H9 (cell line): ENCODE data around the gene GPR35. TPM values are rescaled to one million over a fixed set of nuclear protein-coding genes. Genes with fewer than 3 reads are reported as not detected.

Experiments
- DNase-seq: peaks from one replicate; pipeline ENCODE4 v3.0.0-alpha.2; 2017
- H2AFZ ChIP-seq: one replicate; pipeline ENCODE4 v1.6.1; 2013; ENCODE audit warnings: mild to moderate bottlenecking, low read length, control low read depth, moderate library complexity
- H2AK5ac ChIP-seq: 2 replicates; pipeline ENCODE4 v1.6.1; 2013; ENCODE audit warnings: low read length, control low read depth, mixed read lengths; ENCODE audit not compliant: insufficient read length
- H2BK120ac ChIP-seq: one replicate; pipeline ENCODE4 v1.6.1; 2013; ENCODE audit warnings: low read depth, mild to moderate bottlenecking, low read length, control low read depth, inconsistent platforms; ENCODE audit not compliant: poor library complexity, severe bottlenecking
- H2BK12ac ChIP-seq: 2 replicates; pipeline ENCODE4 v1.6.1; 2013; ENCODE audit warnings: low read length, control low read depth, mixed read lengths, low read depth; ENCODE audit not compliant: insufficient read length
- H2BK15ac ChIP-seq: 2 replicates; pipeline ENCODE4 v1.6.1; 2013; ENCODE audit warnings: low read depth, low read length, control low read depth
- H2BK20ac ChIP-seq: one replicate; pipeline ENCODE4 v1.6.1; 2013; ENCODE audit warnings: low read depth, mild to moderate bottlenecking, low read length, control low read depth, inconsistent platforms; ENCODE audit not compliant: poor library complexity, severe bottlenecking
- H2BK5ac ChIP-seq: 2 replicates; pipeline ENCODE4 v1.6.1; 2013; ENCODE audit warnings: low read length, control low read depth, mixed read lengths; ENCODE audit not compliant: insufficient read length
- H3K14ac ChIP-seq: 2 replicates; pipeline ENCODE4 v1.6.1; 2013; ENCODE audit warnings: low read length, control low read depth; ENCODE audit not compliant: insufficient read depth
- H3K18ac ChIP-seq: 2 replicates; pipeline ENCODE4 v1.6.1; 2013; ENCODE audit warnings: low read depth, mild to moderate bottlenecking, mixed read lengths, low read length, control low read depth; ENCODE audit not compliant: insufficient read length
- H3K23ac ChIP-seq: 2 replicates; pipeline ENCODE4 v1.6.1; 2013; ENCODE audit warnings: low read length, control low read depth, mixed read lengths, low read depth; ENCODE audit not compliant: insufficient read length
- H3K23me2 ChIP-seq: 2 replicates; pipeline ENCODE4 v1.6.1; 2013; ENCODE audit warnings: low read depth, mild to moderate bottlenecking, mixed read lengths, low read length, control low read depth; ENCODE audit not compliant: insufficient read length, poor library complexity, severe bottlenecking
- H3K27ac ChIP-seq: 2 replicates; pipeline ENCODE4 v1.5.1; 2013; ENCODE audit warnings: low read length, control low read depth, mixed read lengths, low read depth; ENCODE audit not compliant: insufficient read length
- H3K27me3 ChIP-seq: 2 replicates; pipeline ENCODE4 v1.6.1; 2013; ENCODE audit warnings: low read length, control low read depth, inconsistent platforms; ENCODE audit not compliant: insufficient read depth
- H3K4ac ChIP-seq: 2 replicates; pipeline ENCODE4 v1.6.1; 2013; ENCODE audit warnings: low read depth, mild to moderate bottlenecking, control low read depth, inconsistent platforms, low read length, moderate library complexity
- H3K4me1 ChIP-seq: 2 replicates; pipeline ENCODE4 v1.6.1; 2013; ENCODE audit warnings: low read length, control low read depth, inconsistent platforms; ENCODE audit not compliant: insufficient read depth
- H3K4me2 ChIP-seq: 2 replicates; pipeline ENCODE4 v1.6.1; 2013; ENCODE audit warnings: low read length, control low read depth, mixed read lengths; ENCODE audit not compliant: insufficient read length, insufficient read depth
- H3K56ac ChIP-seq: 2 replicates; pipeline ENCODE4 v1.6.1; 2013; ENCODE audit warnings: low read depth, mild to moderate bottlenecking, mixed read lengths, low read length, control low read depth; ENCODE audit not compliant: insufficient read length
- H3K79me1 ChIP-seq: 2 replicates; pipeline ENCODE4 v1.6.1; 2013; ENCODE audit warnings: low read depth, mild to moderate bottlenecking, moderate library complexity, low read length, control low read depth, inconsistent platforms; ENCODE audit not compliant: insufficient read depth, poor library complexity, severe bottlenecking
- H3K79me2 ChIP-seq: 2 replicates; pipeline ENCODE4 v1.6.1; 2013; ENCODE audit warnings: low read length, control low read depth, inconsistent platforms; ENCODE audit not compliant: insufficient read depth
- H3K9ac ChIP-seq: 2 replicates; pipeline ENCODE4 v1.6.1; 2013; ENCODE audit warnings: low read length, control low read depth, mixed read lengths; ENCODE audit not compliant: insufficient read length; ENCODE audit errors: extremely low read depth
- H3K9me3 ChIP-seq: one replicate; pipeline ENCODE4 v1.6.1; 2013; ENCODE audit warnings: low read depth, low read length, inconsistent platforms; ENCODE audit not compliant: control insufficient read depth
- H3T11ph ChIP-seq: one replicate; pipeline ENCODE4 v1.6.1; 2013; ENCODE audit warnings: mild to moderate bottlenecking, low read length, control low read depth, inconsistent platforms
- H4K20me1 ChIP-seq: one replicate; pipeline ENCODE4 v1.6.1; 2013; ENCODE audit not compliant: control insufficient read depth, insufficient read length, insufficient read depth
- H4K5ac ChIP-seq: 2 replicates; pipeline ENCODE4 v1.6.1; 2013; ENCODE audit warnings: low read depth, mild to moderate bottlenecking, mixed read lengths, low read length, control low read depth; ENCODE audit not compliant: insufficient read length
- H4K8ac ChIP-seq: replicated peaks from 2 replicates; pipeline ENCODE4 v1.6.1; 2013; ENCODE audit warnings: low read length, control low read depth, mixed read lengths, low read depth; ENCODE audit not compliant: insufficient read length
- H4K91ac ChIP-seq: 2 replicates; pipeline ENCODE4 v1.6.1; 2013; ENCODE audit warnings: low read depth, mild to moderate bottlenecking, moderate library complexity, mixed read lengths, low read length, control low read depth; ENCODE audit not compliant: insufficient read length
- H3K27ac Mint-ChIP-seq, 3 experiments: 2 replicates in 2 of 3; 3 replicates in 1 of 3; pipeline ENCODE4 v1.8.0; 2020 to 2021; ENCODE audit warnings: mixed read lengths in 3 of 3, mild to moderate bottlenecking in 1 of 3, moderate library complexity in 1 of 3
- H3K27me3 Mint-ChIP-seq: 2 replicates; pipeline ENCODE4 v1.8.0; 2021; ENCODE audit warnings: low read depth, mild to moderate bottlenecking, moderate library complexity, mixed read lengths
- H3K36me3 Mint-ChIP-seq, 3 experiments: 2 replicates in 2 of 3; 3 replicates in 1 of 3; pipeline ENCODE4 v1.8.0; 2020 to 2021; ENCODE audit warnings: low read depth in 3 of 3, mixed read lengths in 3 of 3; ENCODE audit not compliant: insufficient read depth in 1 of 3
- H3K4me1 Mint-ChIP-seq, 2 experiments: 2 replicates each; pipeline ENCODE4 v1.8.0; 2020; ENCODE audit warnings: mixed read lengths in 2 of 2
- H3K4me3 Mint-ChIP-seq, 2 experiments: 2 replicates in 1 of 2; 3 replicates in 1 of 2; pipeline ENCODE4 v1.8.0; 2020 to 2021; ENCODE audit warnings: mild to moderate bottlenecking in 2 of 2, mixed read lengths in 2 of 2, moderate library complexity in 1 of 2
- H3K9me3 Mint-ChIP-seq, 2 experiments: 2 replicates in 1 of 2; 3 replicates in 1 of 2; pipeline ENCODE4 v1.8.0; 2020; ENCODE audit warnings: mild to moderate bottlenecking in 2 of 2, mixed read lengths in 2 of 2, moderate library complexity in 1 of 2
- CTCF ChIP-seq: fragments of 200-600 bp; sonication (generic); conservative IDR thresholded peaks from 3 replicates; pipeline ENCODE4 v1.8.0; 2021; ENCODE audit warnings: antibody characterized with exemption, mild to moderate bottlenecking
- WGBS: extraction: QIAGEN DNeasy Blood & Tissue Kit; methylation state at CpG from one replicate; pipeline ENCODE4 v1.1.7; 2013; ENCODE audit warnings: missing lambda C conversion rate, low lambda C conversion rate, mixed read lengths; ENCODE audit not compliant: insufficient read length; ENCODE audit errors: extremely low coverage; 5-methylcytosine and 5-hydroxymethylcytosine counted together
- total RNA-seq: library from RNA; stranded (reverse); gene quantifications from 2 replicates; pipeline ENCODE4 v1.2.1, GENCODE V29; 2021

GPR35 gene
- total RNA-seq, 1 experiment from 2014 or later, result 1.4 TPM

GRCh38 chr2:240643093-240643810 is 18.0 kb downstream of the GPR35 start:
- Mint-ChIP-seq H3K27me3 (peaks cover 37% of the 10 kb centered on the region), H3K9me3 (no peaks in the 10 kb centered on the region; a peak in 3 of 5 replicates), H3K36me3 (no peaks in the 10 kb centered on the region; a peak in 1 of 7 replicates), H3K27ac (no peak overlapping the region), H3K4me1 (peaks cover 0 to 3% of the 10 kb centered on the region in 2 experiments; a peak in 1 of 4 replicates), H3K4me3 (no peak overlapping the region)
- no peak overlapping the region for H3K9ac ChIP-seq
- H2BK5ac ChIP-seq, result no peak overlapping the region
- no peak overlapping the region for H2BK20ac ChIP-seq
- peak; percentile 24 for DNase-seq
- no peak overlapping the region for H3T11ph ChIP-seq
- H3K79me1 ChIP-seq, result no peaks in the 10 kb centered on the region
- H4K5ac ChIP-seq, result no peak overlapping the region
- no peak overlapping the region for H3K56ac ChIP-seq
- no peak overlapping the region for H2AFZ ChIP-seq
- no peak overlapping the region for H3K23ac ChIP-seq
- no peak overlapping the region for H3K18ac ChIP-seq
- H3K79me2 ChIP-seq, result no peaks in the 10 kb centered on the region
- no peaks in the 10 kb centered on the region for H3K9me3 ChIP-seq
- no peaks in the 10 kb centered on the region for H3K4me1 ChIP-seq
- H4K91ac ChIP-seq, result no peak overlapping the region
- H3K27me3 ChIP-seq, result no peaks in the 10 kb centered on the region; the same call in 1 of the 2 replicates
- WGBS, result no CpG with 5 or more reads among the region's 13 CpGs
- no peak overlapping the region for H2AK5ac ChIP-seq
- no peak overlapping the region for H3K27ac ChIP-seq
- no peak overlapping the region for H2BK15ac ChIP-seq
- H3K4me2 ChIP-seq, result no peak overlapping the region
- no peaks in the 10 kb centered on the region for H3K23me2 ChIP-seq
- H3K4ac ChIP-seq, result no peak overlapping the region
- no peak overlapping the region for H3K14ac ChIP-seq
- no peak overlapping the region for H2BK12ac ChIP-seq
- no peak overlapping the region for H4K8ac ChIP-seq
- no peaks in the 10 kb centered on the region for H4K20me1 ChIP-seq
- no peak overlapping the region for H2BK120ac ChIP-seq
- TF ChIP-seq CTCF, result no peak
